ENCODE results near the gene IFITM5. TPM values are rescaled to one million over a fixed set of nuclear protein-coding genes. Genes with fewer than 3 reads are reported as not detected.

IFITM5 gene
- total and polyA plus RNA-seq, 2 donors, result not detected

DNA sequence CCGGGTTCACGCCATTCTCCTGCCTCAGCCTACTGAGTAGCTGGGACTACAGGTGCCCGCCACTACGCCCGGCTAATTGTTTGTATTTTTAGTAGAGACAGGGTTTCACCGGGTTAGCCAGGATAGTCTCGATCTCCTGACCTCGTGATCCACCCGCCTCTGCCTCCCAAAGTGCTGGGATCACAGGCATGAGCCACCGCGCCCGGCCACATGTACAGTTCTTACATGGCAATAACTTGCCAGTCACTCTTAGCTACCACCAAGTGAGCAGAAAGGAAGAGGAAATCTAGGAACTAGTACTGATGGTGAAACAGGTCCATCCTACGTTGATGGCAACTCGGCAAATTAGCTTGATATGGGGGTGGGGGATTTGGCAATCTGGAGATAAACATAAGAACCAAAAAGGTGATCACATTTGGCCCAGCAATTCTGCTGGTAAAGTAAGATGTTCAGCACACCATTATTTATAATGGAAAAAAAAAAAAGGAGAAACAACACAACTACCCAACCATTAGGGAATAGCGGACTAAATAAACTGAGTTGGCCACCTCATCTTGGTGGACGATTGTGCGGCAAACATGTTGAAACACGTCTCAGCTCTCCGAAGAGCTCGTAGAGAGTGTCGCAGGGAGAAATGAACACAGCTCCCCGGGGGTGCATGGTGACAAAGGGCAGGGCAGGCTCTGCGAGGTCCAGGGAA lies 15.8 kb downstream of the IFITM5 start:
- WGBS, result 83% methylated on average over 23 of the region's 23 CpGs
- no peak overlapping the region for H3K4me3 ChIP-seq (ENCODE audit: low read depth, low read length)
- H3K4me1 ChIP-seq (ENCODE audit: insufficient read depth), result no peaks in the 10 kb centered on the region
- H3K36me3 ChIP-seq (ENCODE audit: insufficient read depth), result no peaks in the 10 kb centered on the region
- no peak overlapping the region for H3K27ac ChIP-seq (ENCODE audit: low read depth)
- DNase-seq (ENCODE audit: extremely low spot score), result no peak

DNA sequence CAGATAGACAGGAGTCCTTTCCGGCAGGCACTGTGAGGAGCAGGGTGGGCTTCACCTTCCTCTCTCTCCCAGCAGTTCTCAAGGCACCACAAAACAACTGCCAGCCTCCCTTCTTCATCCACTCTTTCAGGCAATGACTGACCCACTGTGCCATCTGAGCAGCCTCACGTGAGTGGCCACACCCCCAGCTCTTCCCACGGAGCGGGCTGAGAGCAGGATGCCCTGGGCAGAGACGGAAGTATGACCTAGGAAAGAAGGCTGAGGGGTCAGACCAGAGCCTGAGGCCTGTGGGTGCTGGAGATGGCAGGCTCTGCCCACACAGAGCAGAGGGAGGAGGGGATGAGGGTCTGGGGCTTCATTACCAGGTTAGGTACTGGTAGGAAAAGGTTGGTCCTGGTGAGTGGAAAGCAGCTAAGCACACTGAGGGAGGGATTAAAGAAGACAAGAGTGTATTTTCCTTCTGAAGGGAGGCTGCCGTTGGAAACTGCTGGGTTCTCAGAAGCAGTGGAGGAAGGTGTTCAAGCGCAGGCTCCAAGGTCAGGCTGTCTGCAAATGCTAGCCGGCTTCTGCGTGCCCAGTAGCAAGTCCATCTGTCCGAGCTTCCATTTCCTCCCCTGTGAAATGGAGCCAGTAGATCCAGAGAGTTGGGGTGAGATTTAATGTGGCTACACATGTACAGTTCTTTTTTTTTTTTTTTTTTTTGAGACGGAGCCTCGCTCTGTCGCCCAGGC lies 16.5 kb downstream of the IFITM5 start:
- Histone ChIP-seq H3K27ac (ENCODE audit: low read depth) (no peak overlapping the region), H3K36me3 (ENCODE audit: insufficient read depth) (no peaks in the 10 kb centered on the region), H3K4me1 (ENCODE audit: insufficient read depth) (no peaks in the 10 kb centered on the region), H3K4me3 (ENCODE audit: low read depth, low read length) (no peak overlapping the region)
- DNase-seq (ENCODE audit: extremely low spot score), result no peak
- WGBS, result 61% methylated on average over 12 of the region's 13 CpGs

DNA sequence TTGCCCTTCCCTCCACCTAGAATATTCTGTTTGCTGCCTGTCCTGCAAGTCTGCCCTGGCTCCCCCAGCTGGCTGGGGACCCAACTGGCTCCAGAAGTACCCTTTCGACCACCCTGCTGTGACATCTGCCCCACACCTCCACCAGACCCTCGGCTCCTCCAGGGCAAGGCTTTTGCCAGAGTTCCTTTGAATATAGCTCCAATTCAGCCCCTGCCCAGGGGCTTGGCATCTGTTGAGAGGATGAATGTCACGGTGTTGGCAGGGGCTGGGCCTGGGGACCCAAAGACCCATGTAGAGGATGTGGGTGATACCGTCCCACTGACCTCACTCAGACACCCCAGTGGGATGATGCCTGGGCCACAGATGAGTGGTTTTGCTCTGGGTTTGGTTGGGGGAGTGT lies 17.2 kb downstream of the IFITM5 start:
- WGBS, result 56% methylated on average over 4 of the region's 4 CpGs
- no peak overlapping the region for H3K4me3 ChIP-seq (ENCODE audit: low read depth, low read length)
- no peak for DNase-seq (ENCODE audit: extremely low spot score)
- H3K4me1 ChIP-seq (ENCODE audit: insufficient read depth), result no peaks in the 10 kb centered on the region
- H3K36me3 ChIP-seq (ENCODE audit: insufficient read depth), result no peaks in the 10 kb centered on the region
- no peak overlapping the region for H3K27ac ChIP-seq (ENCODE audit: low read depth)

DNA sequence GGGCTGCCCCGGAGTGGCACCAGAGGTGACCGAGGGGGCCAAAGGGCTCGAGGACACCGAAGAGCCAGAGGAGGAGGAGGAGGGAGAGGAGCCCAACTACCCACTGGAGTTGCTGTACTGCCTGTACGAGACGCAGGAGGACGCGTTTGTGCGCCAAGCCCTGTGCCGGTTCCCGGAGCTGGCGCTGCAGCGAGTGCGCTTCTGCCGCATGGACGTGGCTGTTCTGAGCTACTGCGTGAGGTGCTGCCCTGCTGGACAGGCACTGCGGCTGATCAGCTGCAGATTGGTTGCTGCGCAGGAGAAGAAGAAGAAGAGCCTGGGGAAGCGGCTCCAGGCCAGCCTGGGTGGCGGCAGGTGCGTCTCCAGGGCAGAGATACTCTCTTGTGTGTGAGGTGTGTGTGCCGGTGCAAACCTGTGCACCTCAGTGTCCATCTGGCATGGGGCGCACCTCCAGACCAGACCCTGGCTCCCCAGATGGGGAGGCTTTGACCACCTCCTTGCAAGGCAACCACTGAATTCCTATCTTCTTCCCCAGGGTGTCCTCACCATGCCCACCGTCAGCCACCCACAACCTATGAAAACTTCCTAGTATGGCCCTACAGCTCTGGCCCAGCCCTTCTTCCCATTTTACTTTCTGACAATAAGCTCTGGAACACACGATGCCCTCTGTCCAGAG lies 17.7 kb downstream of the IFITM5 start:
- 33% methylated on average over 26 of the region's 26 CpGs for WGBS
- DNase-seq (ENCODE audit: extremely low spot score), result no peak
- H3K36me3 ChIP-seq (ENCODE audit: insufficient read depth), result no peaks in the 10 kb centered on the region
- H3K27ac ChIP-seq (ENCODE audit: low read depth), result no peak overlapping the region
- H3K4me1 ChIP-seq (ENCODE audit: insufficient read depth), result no peaks in the 10 kb centered on the region
- H3K4me3 ChIP-seq (ENCODE audit: low read depth, low read length), result no peak overlapping the region

DNA sequence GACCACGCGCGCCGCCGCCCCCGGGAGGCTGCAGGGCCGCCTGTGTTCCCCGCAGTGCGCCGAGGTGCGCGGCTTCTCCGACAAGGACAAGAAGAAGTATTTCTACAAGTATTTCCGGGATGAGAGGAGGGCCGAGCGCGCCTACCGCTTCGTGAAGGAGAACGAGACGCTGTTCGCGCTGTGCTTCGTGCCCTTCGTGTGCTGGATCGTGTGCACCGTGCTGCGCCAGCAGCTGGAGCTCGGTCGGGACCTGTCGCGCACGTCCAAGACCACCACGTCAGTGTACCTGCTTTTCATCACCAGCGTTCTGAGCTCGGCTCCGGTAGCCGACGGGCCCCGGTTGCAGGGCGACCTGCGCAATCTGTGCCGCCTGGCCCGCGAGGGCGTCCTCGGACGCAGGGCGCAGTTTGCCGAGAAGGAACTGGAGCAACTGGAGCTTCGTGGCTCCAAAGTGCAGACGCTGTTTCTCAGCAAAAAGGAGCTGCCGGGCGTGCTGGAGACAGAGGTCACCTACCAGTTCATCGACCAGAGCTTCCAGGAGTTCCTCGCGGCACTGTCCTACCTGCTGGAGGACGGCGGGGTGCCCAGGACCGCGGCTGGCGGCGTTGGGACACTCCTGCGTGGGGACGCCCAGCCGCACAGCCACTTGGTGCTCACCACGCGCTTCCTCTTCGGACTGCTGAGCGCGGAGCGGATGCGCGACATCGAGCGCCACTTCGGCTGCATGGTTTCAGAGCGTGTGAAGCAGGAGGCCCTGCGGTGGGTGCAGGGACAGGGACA lies 18.4 kb downstream of the IFITM5 start:
- peak overlapping the region; percentile 28 for H3K4me3 ChIP-seq (ENCODE audit: low read depth, low read length)
- no peak for DNase-seq (ENCODE audit: extremely low spot score)
- WGBS, result 10% methylated on average over 79 of the region's 79 CpGs
- no peaks in the 10 kb centered on the region for H3K4me1 ChIP-seq (ENCODE audit: insufficient read depth)
- H3K27ac ChIP-seq (ENCODE audit: low read depth), result no peak overlapping the region
- H3K36me3 ChIP-seq (ENCODE audit: insufficient read depth), result no peaks in the 10 kb centered on the region

DNA sequence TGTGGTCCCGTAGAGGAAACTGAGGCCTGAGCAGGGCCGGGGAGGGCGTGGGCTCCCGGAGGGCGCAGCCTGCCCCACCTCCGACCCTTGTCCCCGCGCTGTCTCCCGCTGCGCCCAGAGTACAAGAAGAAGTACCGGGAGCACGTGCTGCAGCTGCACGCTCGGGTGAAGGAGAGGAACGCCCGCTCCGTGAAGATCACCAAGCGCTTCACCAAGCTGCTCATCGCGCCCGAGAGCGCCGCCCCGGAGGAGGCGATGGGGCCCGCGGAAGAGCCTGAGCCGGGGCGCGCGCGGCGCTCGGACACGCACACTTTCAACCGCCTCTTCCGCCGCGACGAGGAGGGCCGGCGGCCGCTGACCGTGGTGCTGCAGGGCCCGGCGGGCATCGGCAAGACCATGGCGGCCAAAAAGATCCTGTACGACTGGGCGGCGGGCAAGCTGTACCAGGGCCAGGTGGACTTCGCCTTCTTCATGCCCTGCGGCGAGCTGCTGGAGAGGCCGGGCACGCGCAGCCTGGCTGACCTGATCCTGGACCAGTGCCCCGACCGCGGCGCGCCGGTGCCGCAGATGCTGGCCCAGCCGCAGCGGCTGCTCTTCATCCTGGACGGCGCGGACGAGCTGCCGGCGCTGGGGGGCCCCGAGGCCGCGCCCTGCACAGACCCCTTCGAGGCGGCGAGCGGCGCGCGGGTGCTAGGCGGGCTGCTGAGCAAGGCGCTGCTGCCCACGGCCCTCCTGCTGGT lies 19.2 kb downstream of the IFITM5 start:
- no peaks in the 10 kb centered on the region for H3K4me1 ChIP-seq (ENCODE audit: insufficient read depth)
- WGBS, result 3% methylated on average over 85 of the region's 85 CpGs
- no peaks in the 10 kb centered on the region for H3K36me3 ChIP-seq (ENCODE audit: insufficient read depth)
- peak overlapping the region; percentile 28 for H3K4me3 ChIP-seq (ENCODE audit: low read depth, low read length)
- DNase-seq (ENCODE audit: extremely low spot score), result no peak
- H3K27ac ChIP-seq (ENCODE audit: low read depth), result no peak overlapping the region

DNA sequence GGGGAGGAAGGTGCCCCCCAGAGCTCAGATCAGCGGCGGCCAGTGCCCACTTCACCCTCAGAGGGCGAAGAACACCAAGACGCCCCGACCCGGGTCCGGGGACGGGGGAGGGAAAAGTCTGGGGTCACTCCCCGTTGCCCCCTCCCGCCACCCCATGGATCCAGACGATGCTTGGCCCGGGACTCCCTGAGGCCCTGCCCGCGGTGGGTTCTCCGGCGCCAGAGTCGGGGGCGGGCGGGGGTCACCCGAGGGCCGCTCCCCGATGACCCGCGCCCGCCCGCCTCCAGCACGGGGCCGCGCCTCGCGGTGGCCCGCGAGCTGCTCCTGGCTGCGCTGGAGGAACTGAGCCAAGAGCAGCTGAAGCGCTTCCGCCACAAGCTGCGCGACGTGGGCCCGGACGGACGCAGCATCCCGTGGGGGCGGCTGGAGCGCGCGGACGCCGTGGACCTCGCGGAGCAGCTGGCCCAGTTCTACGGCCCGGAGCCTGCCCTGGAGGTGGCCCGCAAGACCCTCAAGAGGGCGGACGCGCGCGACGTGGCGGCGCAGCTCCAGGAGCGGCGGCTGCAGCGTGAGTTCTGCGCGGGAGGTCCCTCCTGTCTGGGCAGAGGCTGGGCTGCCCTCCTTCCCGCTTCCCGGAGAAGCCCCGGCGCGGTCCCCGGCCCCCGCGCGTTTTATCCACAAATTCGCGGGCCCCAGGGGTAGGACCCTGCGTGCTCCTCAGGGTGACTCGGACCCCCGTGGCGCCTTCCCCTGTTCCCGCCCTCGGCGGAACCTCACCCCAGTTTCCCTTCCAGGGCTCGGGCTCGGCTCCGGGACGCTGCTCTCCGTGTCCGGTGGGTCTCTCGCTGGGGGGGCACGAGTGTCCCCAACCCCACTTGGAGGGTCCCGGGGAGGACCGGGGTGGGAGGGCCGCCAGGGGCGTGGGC lies 20.0 kb downstream of the IFITM5 start:
- no peak overlapping the region for H3K27ac ChIP-seq (ENCODE audit: low read depth)
- WGBS, result 14% methylated on average over 97 of the region's 97 CpGs
- H3K4me3 ChIP-seq (ENCODE audit: low read depth, low read length), result peak overlapping the region; percentile 28
- H3K36me3 ChIP-seq (ENCODE audit: insufficient read depth), result no peaks in the 10 kb centered on the region
- H3K4me1 ChIP-seq (ENCODE audit: insufficient read depth), result no peaks in the 10 kb centered on the region
- no peak for DNase-seq (ENCODE audit: extremely low spot score)

DNA sequence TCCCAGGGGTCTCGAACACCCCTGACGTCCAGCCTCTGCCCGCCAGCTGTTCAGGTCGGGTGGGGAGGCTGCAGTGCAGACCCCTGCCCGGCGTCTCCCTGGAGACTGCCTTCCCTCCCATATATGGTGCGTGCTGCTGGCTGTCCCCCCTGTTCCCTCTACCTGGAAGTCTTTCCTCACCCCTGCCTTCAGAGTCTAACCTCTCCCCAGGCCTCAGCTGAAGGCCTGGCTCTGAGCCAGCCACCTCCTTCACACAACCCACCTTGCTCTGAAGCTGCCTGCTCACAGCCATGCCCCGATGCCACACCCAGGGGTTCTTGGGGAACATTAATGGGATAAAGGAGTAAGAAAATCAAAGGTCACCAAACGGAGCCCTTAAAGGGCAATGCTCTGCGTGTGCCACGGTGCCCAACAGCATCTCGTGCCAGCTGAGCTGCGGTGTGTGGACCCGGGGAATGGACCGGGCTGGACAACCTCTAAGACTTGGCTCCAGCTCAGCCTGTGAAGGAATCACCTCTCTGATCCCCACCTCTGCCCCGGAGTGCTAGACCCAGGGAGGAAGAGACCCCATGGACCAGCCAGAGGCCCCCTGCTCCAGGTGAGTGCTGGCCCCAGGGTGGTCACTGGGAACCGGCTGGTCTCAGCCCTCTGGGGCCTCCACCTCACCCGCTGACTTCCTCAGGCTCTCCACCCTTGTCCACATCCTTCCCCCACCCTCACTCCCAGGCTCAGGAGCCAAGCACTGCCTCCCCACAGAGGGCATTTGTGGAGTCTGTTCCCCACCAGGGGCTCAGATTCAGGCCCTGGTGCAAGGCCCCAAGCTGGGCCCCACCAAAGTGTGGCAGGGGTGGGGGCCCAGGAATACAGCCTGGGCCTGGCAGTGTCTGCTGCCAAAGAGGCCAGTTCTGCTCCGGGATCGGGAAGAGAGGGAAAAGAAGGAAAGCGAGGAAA lies 21.1 kb downstream of the IFITM5 start, which contains the start of gene NLRP6:
Gene NLRP6, plus strand, starts transcription at position 407 of the 951 bp plus-strand sequence. Its CDS starts 163 bp downstream, at position 570.
- H3K4me1 ChIP-seq (ENCODE audit: insufficient read depth), result no peaks in the 10 kb centered on the region
- H3K36me3 ChIP-seq (ENCODE audit: insufficient read depth), result no peaks in the 10 kb centered on the region
- no peak for DNase-seq (ENCODE audit: extremely low spot score)
- WGBS, result 72% methylated on average over 21 of the region's 21 CpGs
- no peak within 1 kb of the TSS for H3K27ac ChIP-seq (ENCODE audit: low read depth)
- peak within 1 kb of the TSS; percentile 28 for H3K4me3 ChIP-seq (ENCODE audit: low read depth, low read length)

DNA sequence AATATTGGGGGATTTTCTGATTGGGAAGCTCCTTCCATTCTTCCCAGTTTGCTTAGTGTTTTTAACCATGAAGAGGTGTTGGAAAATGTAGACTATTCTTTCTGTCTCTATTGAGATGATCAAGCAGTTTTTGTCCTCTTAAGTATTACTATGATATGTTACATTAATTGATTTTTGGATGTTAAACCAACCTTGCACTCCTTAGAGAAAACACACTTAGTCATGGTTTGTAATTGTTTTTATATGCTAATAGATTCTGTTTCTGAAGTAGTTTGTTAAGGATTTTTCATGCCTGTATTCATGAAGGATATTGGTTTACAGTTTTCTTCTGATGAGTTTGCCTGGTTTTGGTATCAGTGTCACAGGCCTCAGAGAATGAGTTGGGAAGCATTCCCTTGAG lies 23.1 kb downstream of the IFITM5 start:
- H3K4me3 ChIP-seq (ENCODE audit: low read depth, low read length), result no peak overlapping the region
- no peaks in the 10 kb centered on the region for H3K36me3 ChIP-seq (ENCODE audit: insufficient read depth)
- no peak for DNase-seq (ENCODE audit: extremely low spot score)

DNA sequence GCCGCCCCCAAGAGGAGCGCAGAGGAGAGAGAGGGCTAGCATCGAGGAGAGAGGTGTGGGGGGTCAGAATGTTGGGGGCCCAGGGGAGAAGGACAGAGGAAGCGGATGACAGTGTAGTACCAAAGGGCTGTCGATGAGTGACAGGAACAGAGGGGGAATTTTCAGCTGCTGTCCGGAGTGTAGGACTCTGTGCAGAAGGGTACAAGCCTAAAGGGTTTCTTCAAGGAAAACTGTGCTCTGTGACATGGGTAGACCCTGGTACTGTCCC lies 26.5 kb downstream of the IFITM5 start:
- Histone ChIP-seq H3K36me3 (ENCODE audit: insufficient read depth) (no peaks in the 10 kb centered on the region), H3K27ac (ENCODE audit: low read depth) (no peak overlapping the region), H3K4me3 (ENCODE audit: low read depth, low read length) (no peak overlapping the region), H3K4me1 (ENCODE audit: insufficient read depth) (no peaks in the 10 kb centered on the region)
- WGBS, result 80% methylated on average over 6 of the region's 6 CpGs
- no peak for DNase-seq (ENCODE audit: extremely low spot score)

More for the DNA sequence above, 23.1 kb downstream of the IFITM5 start:
- no peaks in the 10 kb centered on the region for H3K4me1 ChIP-seq (ENCODE audit: insufficient read depth)
- no peak overlapping the region for H3K27ac ChIP-seq (ENCODE audit: low read depth)

DNA sequence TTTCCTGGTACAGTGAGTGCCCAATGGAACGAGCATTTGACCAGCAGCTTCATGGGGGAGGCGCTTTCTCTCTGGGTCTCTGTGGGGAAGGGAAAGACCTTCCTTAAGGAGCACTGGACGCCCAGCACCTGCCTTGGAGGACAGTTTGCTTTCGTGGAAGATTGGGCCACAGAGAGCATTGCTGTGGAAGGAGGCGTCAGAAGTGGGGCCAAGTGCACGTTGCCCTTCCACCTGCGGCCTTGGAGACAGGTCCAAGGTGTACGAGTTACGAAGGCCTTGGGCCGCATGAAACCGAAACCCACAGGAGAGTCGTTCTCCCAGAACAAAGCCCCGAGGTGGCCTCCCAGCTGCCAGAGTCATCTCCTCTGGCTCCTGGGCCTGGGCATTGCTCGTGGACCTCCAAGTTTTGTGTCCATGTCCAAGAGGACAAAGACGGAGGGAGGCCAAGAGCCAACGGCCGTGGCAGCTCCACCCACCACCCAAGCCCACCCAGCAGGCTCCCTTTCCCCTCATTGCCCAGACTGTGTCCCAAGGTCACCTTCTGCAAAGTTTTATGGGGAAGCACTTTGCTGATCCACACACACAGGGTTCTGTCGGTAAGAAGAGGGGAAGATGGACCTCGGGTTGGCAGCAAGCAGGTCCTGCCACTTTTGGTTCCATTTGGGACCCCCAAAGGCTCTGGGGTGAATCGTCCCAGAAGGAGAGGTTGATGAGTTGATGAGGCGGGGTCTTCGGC lies 27.0 kb downstream of the IFITM5 start:
- no peaks in the 10 kb centered on the region for H3K36me3 ChIP-seq (ENCODE audit: insufficient read depth)
- 86% methylated on average over 22 of the region's 22 CpGs for WGBS
- DNase-seq (ENCODE audit: extremely low spot score), result no peak
- no peak overlapping the region for H3K27ac ChIP-seq (ENCODE audit: low read depth)
- no peak overlapping the region for H3K4me3 ChIP-seq (ENCODE audit: low read depth, low read length)
- no peaks in the 10 kb centered on the region for H3K4me1 ChIP-seq (ENCODE audit: insufficient read depth)
